Measurements from ENCODE around the gene GARNL3. TPM values are rescaled to one million over a fixed set of nuclear protein-coding genes. Genes with fewer than 3 reads are reported as not detected.

Gene GARNL3
- total RNA-seq, 1 donor from 2014 or later: 162 TPM

GRCh38 chr9:127428348-127428747 is 163.8 kb downstream of the GARNL3 start:
- Histone ChIP-seq H3K27me3 (no peaks in the 10 kb centered on the region), H3K4me1 (peaks cover 0 to 17% of the 10 kb centered on the region in 2 donors), H3K27ac (no peak overlapping the region), H3K4me3 (no peak overlapping the region), H3K9me3 (no peaks in the 10 kb centered on the region), H3K36me3 (peaks cover 28 to 36% of the 10 kb centered on the region in 2 donors)
- no peak for DNase-seq (ENCODE audit: low spot score in 2 of 2)
- intact Hi-C loops (cut with DNase I): no loop called here
- TF ChIP-seq, protein P1, sequence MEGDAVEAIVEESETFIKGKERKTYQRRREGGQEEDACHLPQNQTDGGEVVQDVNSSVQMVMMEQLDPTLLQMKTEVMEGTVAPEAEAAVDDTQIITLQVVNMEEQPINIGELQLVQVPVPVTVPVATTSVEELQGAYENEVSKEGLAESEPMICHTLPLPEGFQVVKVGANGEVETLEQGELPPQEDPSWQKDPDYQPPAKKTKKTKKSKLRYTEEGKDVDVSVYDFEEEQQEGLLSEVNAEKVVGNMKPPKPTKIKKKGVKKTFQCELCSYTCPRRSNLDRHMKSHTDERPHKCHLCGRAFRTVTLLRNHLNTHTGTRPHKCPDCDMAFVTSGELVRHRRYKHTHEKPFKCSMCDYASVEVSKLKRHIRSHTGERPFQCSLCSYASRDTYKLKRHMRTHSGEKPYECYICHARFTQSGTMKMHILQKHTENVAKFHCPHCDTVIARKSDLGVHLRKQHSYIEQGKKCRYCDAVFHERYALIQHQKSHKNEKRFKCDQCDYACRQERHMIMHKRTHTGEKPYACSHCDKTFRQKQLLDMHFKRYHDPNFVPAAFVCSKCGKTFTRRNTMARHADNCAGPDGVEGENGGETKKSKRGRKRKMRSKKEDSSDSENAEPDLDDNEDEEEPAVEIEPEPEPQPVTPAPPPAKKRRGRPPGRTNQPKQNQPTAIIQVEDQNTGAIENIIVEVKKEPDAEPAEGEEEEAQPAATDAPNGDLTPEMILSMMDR (IDR thresholded peaks at IDR 0.05): no peak

DNA sequence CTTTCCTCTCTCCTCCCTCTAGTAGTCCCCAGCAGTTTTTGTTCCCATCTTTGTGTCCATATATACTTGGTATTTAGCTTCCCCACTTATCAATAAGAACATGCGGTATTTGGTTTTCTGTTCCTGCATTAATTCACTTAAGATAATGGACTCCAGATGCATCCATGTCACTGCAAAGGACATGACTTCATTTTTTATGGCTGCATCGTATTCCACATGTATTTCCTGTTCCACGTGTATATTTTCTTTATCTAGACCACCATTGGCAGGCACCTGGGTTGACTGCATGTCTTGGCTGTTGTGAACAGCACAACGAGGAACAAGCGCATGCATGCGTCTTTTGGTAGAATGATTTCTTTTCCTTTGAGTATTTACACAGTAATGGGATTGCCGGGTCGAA is 165.8 kb downstream of the GARNL3 start:
- Histone ChIP-seq H3K9me3 (no peaks in the 10 kb centered on the region), H3K27ac (no peak overlapping the region), H3K4me1 (peaks cover 0 to 9% of the 10 kb centered on the region in 2 donors), H3K4me3 (no peak overlapping the region), H3K36me3 (peaks cover 47 to 57% of the 10 kb centered on the region in 2 donors), H3K27me3 (no peaks in the 10 kb centered on the region)
- TF ChIP-seq, protein P1 (IDR thresholded peaks at IDR 0.05): no peak
- intact Hi-C loops (cut with DNase I): no loop called here
- DNase-seq (ENCODE audit: low spot score in 2 of 2): no peak

GRCh38 chr9:127437497-127438264 is 173.1 kb downstream of the GARNL3 start:
- H3K27me3 ChIP-seq: no peaks in the 10 kb centered on the region
- H3K4me1 ChIP-seq: no peaks in the 10 kb centered on the region
- no peak overlapping the region for H3K27ac ChIP-seq
- intact Hi-C loops (cut with DNase I): loop anchor here (2.0 kb wide), 1 partner anchor 29 kb away; no protein-coding TSS in a partner anchor
- no peaks in the 10 kb centered on the region for H3K9me3 ChIP-seq
- DNase-seq (ENCODE audit: low spot score in 2 of 2): peak in 1 of 2 donors; percentile 42
- H3K36me3 ChIP-seq: peaks cover 89 to 96% of the 10 kb centered on the region in 2 donors
- H3K4me3 ChIP-seq: no peak overlapping the region
- TF ChIP-seq, protein P1 (IDR thresholded peaks at IDR 0.05): no peak

DNA sequence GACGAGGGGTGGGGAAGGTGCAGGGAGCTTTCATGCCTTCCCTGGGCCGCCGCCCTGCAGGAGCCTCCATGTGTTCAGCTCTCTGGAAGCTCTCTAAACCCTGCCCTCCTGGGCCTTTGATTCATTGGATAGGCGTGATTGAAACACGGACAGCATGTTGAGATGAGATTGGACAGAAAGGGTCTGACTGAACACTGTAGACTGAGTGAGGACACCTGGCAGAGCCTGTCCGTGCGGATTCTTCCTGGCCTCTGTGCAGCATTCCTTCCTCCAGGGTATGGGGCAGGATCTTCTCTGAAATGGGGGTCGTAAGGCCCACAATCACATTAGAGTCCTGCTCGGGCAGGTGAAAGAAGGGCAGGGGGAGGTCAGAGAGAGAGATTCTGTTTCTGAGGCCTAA is 173.8 kb downstream of the GARNL3 start:
- Histone ChIP-seq H3K36me3 (peaks cover 91 to 98% of the 10 kb centered on the region in 2 donors), H3K27ac (no peak overlapping the region), H3K4me3 (no peak overlapping the region), H3K27me3 (no peaks in the 10 kb centered on the region), H3K4me1 (no peaks in the 10 kb centered on the region), H3K9me3 (no peaks in the 10 kb centered on the region)
- TF ChIP-seq, protein P1 (IDR thresholded peaks at IDR 0.05): no peak
- peak in 1 of 2 donors; percentile 49 for DNase-seq (ENCODE audit: low spot score in 2 of 2)
- intact Hi-C loops (cut with DNase I): no loop called here

Other genes starting within 250 kb of the GARNL3 start
- gene ANGPTL2, start 142.1 kb upstream of the GARNL3 start, total RNA-seq: 19.6 TPM
- gene SLC2A8, start 132.4 kb downstream of the GARNL3 start, total RNA-seq: 75.7 TPM
- gene ZNF79, start 159.6 kb downstream of the GARNL3 start, total RNA-seq: 2.9 TPM
- 1,924 TPM for gene RPL12, start 186.6 kb downstream of the GARNL3 start, total RNA-seq
- 22.8 TPM for gene LRSAM1, start 186.7 kb downstream of the GARNL3 start, total RNA-seq